Endothelial cell of umbilical vein (primary cell): Measurements from ENCODE around the gene TTLL11. TPM values are rescaled to one million over a fixed set of nuclear protein-coding genes. Genes with fewer than 3 reads are reported as not detected.

ENCODE experiments used
- BruUV-seq: library from RNA; stranded (reverse); fragments of 400-500 nt; replicated peaks from 2 replicates; lab custom pipeline; 2021; lab: Mats Ljungman, UMichigan
- CTCF ChIA-PET: fragments of 300-600, 350-600 bp; sonication (Branson Sonifier 250); formaldehyde crosslinking; loops from one replicate; lab custom pipeline; 2021; ENCODE audit warnings: antibody characterized with exemption, inconsistent platforms; lab: Charles Lee
- POLR2A ChIA-PET: fragments of 300-600, 350-600 bp; sonication (Branson Sonifier 250); formaldehyde crosslinking; loops from one replicate; lab custom pipeline; 2021; ENCODE audit warnings: antibody characterized with exemption, inconsistent platforms; lab: Charles Lee
- DNase-seq: peaks from one replicate; pipeline ENCODE4 v3.0.0-alpha.2; 2011; ENCODE audit warnings: low read depth, low spot score
- FAIRE-seq: peaks from 2 replicates; lab custom pipeline; 2011; peaks lifted over from hg19 to GRCh38; lab: Jason Lieb, UNC
- H2AFZ ChIP-seq: 2 replicates; pipeline ENCODE4 v1.6.0; 2012; ENCODE audit warnings: low read depth, low read length, control low read depth, inconsistent platforms
- H3K27ac ChIP-seq: 2 replicates; pipeline ENCODE4 v1.5.1; 2011; ENCODE audit warnings: low read depth, mild to moderate bottlenecking, control low read depth, low read length, moderate library complexity; ENCODE audit not compliant: insufficient read depth
- H3K27me3 ChIP-seq, 2 experiments: 2 replicates each; pipeline versions ENCODE4 v1.6.0 to v1.6.1; 2011; ENCODE audit warnings: low read length in 2 of 2, mixed read lengths in 1 of 2; ENCODE audit not compliant: control insufficient read depth in 2 of 2, insufficient read depth in 2 of 2
- H3K36me3 ChIP-seq, 2 experiments: 2 replicates in 1 of 2; 3 replicates in 1 of 2; pipeline ENCODE4 v1.5.1; 2011; ENCODE audit warnings: low read length in 2 of 2, mild to moderate bottlenecking in 1 of 2, moderate library complexity in 1 of 2; ENCODE audit not compliant: control insufficient read depth in 2 of 2, insufficient read depth in 2 of 2; ENCODE audit errors: extremely low read depth in 1 of 2
- H3K4me1 ChIP-seq: 3 replicates; pipeline ENCODE4 v1.5.1; 2011; ENCODE audit warnings: mild to moderate bottlenecking, low read length; ENCODE audit not compliant: control insufficient read depth, insufficient read depth; ENCODE audit errors: extremely low read depth
- H3K4me2 ChIP-seq: 2 replicates; pipeline ENCODE4 v1.6.1; 2011; ENCODE audit warnings: low read length, control low read depth, mixed read lengths; ENCODE audit not compliant: insufficient read depth
- H3K4me3 ChIP-seq, 3 experiments: fragments of 200-600 bp in 1 of 3; sonication (generic), shearing (Covaris generic) in 1 of 3; replicated peaks in 1 of 3; 2 replicates each; pipeline ENCODE4 v1.5.1; 2011 to 2016; ENCODE audit warnings: control low read depth in 3 of 3, low read length in 3 of 3, mild to moderate bottlenecking in 2 of 3, inconsistent platforms in 1 of 3, low read depth in 1 of 3, moderate library complexity in 1 of 3; ENCODE audit not compliant: insufficient read depth in 1 of 3
- H3K79me2 ChIP-seq: 2 replicates; pipeline ENCODE4 v1.6.0; 2012; ENCODE audit warnings: low read length, inconsistent platforms; ENCODE audit not compliant: control insufficient read depth, insufficient read depth
- H3K9ac ChIP-seq: replicated peaks from 2 replicates; pipeline ENCODE3; 2011; ENCODE audit warnings: low read length, control low read depth; ENCODE audit not compliant: insufficient read depth; ENCODE audit errors: extremely low read depth
- H3K9me1 ChIP-seq: replicated peaks from 3 replicates; pipeline ENCODE4 v1.6.0; 2011; ENCODE audit warnings: mild to moderate bottlenecking, low read length; ENCODE audit not compliant: control insufficient read depth, insufficient read depth; ENCODE audit errors: extremely low read depth
- H3K9me3 ChIP-seq: replicated peaks from 2 replicates; pipeline ENCODE4 v1.5.1; 2012; ENCODE audit warnings: low read length, inconsistent platforms; ENCODE audit not compliant: control insufficient read depth, insufficient read depth
- H4K20me1 ChIP-seq: replicated peaks from 2 replicates; pipeline ENCODE3; 2011; ENCODE audit warnings: mild to moderate bottlenecking, low read length; ENCODE audit not compliant: control insufficient read depth, insufficient read depth; ENCODE audit errors: extremely low read depth
- EZH2 ChIP-seq: IDR thresholded peaks from 2 replicates; pipeline ENCODE4 v1.6.1; 2012; ENCODE audit warnings: borderline replicate concordance, low read depth, mild to moderate bottlenecking, moderate library complexity, low read length, inconsistent platforms; ENCODE audit not compliant: severe bottlenecking
- FOS ChIP-seq: IDR thresholded peaks from 2 replicates; pipeline ENCODE4 v1.6.1; 2011; ENCODE audit warnings: mild to moderate bottlenecking, low read length, moderate library complexity, borderline replicate concordance; ENCODE audit not compliant: insufficient read depth
- GATA2 ChIP-seq: IDR thresholded peaks from 2 replicates; pipeline ENCODE4 v1.7.0; 2011; ENCODE audit warnings: low read depth, mild to moderate bottlenecking, moderate library complexity, mixed read lengths, low read length; ENCODE audit not compliant: insufficient read length, insufficient read depth
- JUN ChIP-seq: IDR thresholded peaks from 2 replicates; pipeline ENCODE4 v1.6.1; 2011; ENCODE audit warnings: borderline replicate concordance, low read depth; ENCODE audit not compliant: insufficient read length, insufficient read depth
- MAX ChIP-seq: IDR thresholded peaks from 2 replicates; pipeline ENCODE4 v1.6.1; 2011; ENCODE audit not compliant: insufficient read depth, insufficient read length
- MYC ChIP-seq: IDR thresholded peaks from one replicate; pipeline ENCODE4 v1.6.1; 2011; ENCODE audit warnings: mild to moderate bottlenecking, low read depth, low read length
- POLR2A ChIP-seq: IDR thresholded peaks from 2 replicates; pipeline ENCODE4 v1.6.1; 2012; ENCODE audit warnings: low read depth, mild to moderate bottlenecking, control low read depth, low read length
- POLR2AphosphoS5 ChIP-seq: IDR thresholded peaks from 2 replicates; pipeline ENCODE4 v1.6.1; 2012; ENCODE audit warnings: low read depth, mild to moderate bottlenecking, control low read depth, low read length, moderate library complexity; ENCODE audit not compliant: insufficient read depth
- dilution Hi-C: fragments of 300-500 bp; cut with MboI; formaldehyde crosslinking; loops from one replicate; pipeline ENCODE4 v1.15.0; 2019; ENCODE audit warnings: low sequenced_read_pairs; ENCODE audit not compliant: extremely low pct_ligation_motif_present
- intact Hi-C: fragments of 100-400 bp; cut with micrococcal nuclease; formaldehyde crosslinking; loops from one replicate; pipeline ENCODE4 v1.10.0; 2022
- polyA plus RNA-seq, 4 experiments: library from polyadenylated mRNA; depleted of rRNA in 3 of 4; stranded (reverse) in 3 of 4; unstranded in 1 of 4; fragments of >200 nt; gene quantifications; 2 replicates each; pipeline versions ENCODE4 v1.2.1 to v1.2.3, GENCODE V29; 2011 to 2012; ENCODE audit warnings: missing spikeins in 1 of 4
- total RNA-seq: library from RNA; stranded (reverse); gene quantifications from 2 replicates; pipeline ENCODE4 v1.2.3, GENCODE V29; 2021
- TF ChIP-seq, protein P1 (sequence below), 2 donors: IDR thresholded peaks; 1 replicate in 1 of 2; 2 replicates in 1 of 2; pipeline ENCODE4 v1.5.1; 2011; ENCODE audit warnings: low read length in 2 of 2, mild to moderate bottlenecking in 2 of 2, moderate library complexity in 2 of 2, control low read depth in 1 of 2, inconsistent platforms in 1 of 2, low read depth in 1 of 2; ENCODE audit not compliant: insufficient read depth in 1 of 2; ENCODE audit errors: extremely low read depth in 1 of 2

Gene TTLL11
- total and polyA plus RNA-seq, 2 donors (not counting 3 experiments of a cell fraction or from before 2014, with no cell fraction given) = 4.9 to 5.1 TPM

DNA sequence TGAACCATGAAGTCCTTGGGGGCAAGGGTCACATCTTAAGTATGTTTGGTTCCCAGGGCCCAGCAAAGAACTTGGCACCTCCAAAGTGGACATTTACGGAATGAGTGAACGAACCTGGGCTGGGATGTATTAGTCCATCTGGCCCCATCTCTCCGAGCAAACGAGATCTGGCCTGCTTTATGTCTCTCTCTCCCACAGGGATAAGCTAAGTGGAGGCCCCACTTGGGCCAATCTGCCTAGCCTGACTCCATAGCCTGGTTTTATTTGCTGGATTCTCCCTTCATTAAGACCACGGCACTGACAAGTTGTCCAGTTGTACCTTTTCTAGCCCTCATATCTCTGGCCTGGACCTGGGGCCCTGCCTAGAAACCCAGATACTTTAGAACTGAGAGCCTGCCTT, 2.1 kb downstream of the TTLL11 start:
- Histone ChIP-seq H4K20me1 (no peaks in the 10 kb centered on the region), H3K4me3 (no peak overlapping the region), H3K36me3 (no peaks in the 10 kb centered on the region), H3K79me2 (no peaks in the 10 kb centered on the region), H3K9me3 (no peaks in the 10 kb centered on the region), H3K27me3 (peaks cover 0 to 2% of the 10 kb centered on the region in 2 experiments), H3K4me2 (no peak overlapping the region), H3K4me1 (peaks cover 11% of the 10 kb centered on the region), H3K9ac (no peak overlapping the region), H2AFZ (no peak overlapping the region), H3K9me1 (no peaks in the 10 kb centered on the region), H3K27ac (no peak overlapping the region)
- intact Hi-C loops = no loop called here
- BruUV-seq = no TSS peak
- POLR2A ChIA-PET = no interaction called here
- FAIRE-seq (no peak), DNase-seq (no peak)
- TF ChIP-seq POLR2AphosphoS5 = no peak
- no peak for TF ChIP-seq GATA2
- TF ChIP-seq JUN = no peak
- no peak for TF ChIP-seq MYC
- no peak for TF ChIP-seq POLR2A
- TF ChIP-seq, protein P1, sequence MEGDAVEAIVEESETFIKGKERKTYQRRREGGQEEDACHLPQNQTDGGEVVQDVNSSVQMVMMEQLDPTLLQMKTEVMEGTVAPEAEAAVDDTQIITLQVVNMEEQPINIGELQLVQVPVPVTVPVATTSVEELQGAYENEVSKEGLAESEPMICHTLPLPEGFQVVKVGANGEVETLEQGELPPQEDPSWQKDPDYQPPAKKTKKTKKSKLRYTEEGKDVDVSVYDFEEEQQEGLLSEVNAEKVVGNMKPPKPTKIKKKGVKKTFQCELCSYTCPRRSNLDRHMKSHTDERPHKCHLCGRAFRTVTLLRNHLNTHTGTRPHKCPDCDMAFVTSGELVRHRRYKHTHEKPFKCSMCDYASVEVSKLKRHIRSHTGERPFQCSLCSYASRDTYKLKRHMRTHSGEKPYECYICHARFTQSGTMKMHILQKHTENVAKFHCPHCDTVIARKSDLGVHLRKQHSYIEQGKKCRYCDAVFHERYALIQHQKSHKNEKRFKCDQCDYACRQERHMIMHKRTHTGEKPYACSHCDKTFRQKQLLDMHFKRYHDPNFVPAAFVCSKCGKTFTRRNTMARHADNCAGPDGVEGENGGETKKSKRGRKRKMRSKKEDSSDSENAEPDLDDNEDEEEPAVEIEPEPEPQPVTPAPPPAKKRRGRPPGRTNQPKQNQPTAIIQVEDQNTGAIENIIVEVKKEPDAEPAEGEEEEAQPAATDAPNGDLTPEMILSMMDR (IDR thresholded peaks at IDR 0.05; ENCODE audit: extremely low read depth in 1 of 2, insufficient read depth in 1 of 2, low read depth in 1 of 2, low read length in 2 of 2) = no peak
- no peak for TF ChIP-seq FOS
- no peak for TF ChIP-seq MAX
- TF ChIP-seq EZH2 = no peak
- dilution Hi-C loops = no loop called here
- CTCF ChIA-PET = interaction anchor here (1.2 kb wide), 1 partner anchor 489 kb away, joined by 4 read pairs; no protein-coding TSS in a partner anchor
